UCSD-AML1 (cell line): Measurements from ENCODE around the gene PICALM.
"Not testable (repeated sequence)": the region's sequence is repeated elsewhere in the genome, so short reads cannot be mapped to it uniquely, and the experiment has no call there.

ENCODE experiments used
- DNase-seq: peaks from one replicate; lab custom pipeline; 2025; ENCODE audit not compliant: unreplicated experiment; lab: John Stamatoyannopoulos, UW

PICALM gene

DNA sequence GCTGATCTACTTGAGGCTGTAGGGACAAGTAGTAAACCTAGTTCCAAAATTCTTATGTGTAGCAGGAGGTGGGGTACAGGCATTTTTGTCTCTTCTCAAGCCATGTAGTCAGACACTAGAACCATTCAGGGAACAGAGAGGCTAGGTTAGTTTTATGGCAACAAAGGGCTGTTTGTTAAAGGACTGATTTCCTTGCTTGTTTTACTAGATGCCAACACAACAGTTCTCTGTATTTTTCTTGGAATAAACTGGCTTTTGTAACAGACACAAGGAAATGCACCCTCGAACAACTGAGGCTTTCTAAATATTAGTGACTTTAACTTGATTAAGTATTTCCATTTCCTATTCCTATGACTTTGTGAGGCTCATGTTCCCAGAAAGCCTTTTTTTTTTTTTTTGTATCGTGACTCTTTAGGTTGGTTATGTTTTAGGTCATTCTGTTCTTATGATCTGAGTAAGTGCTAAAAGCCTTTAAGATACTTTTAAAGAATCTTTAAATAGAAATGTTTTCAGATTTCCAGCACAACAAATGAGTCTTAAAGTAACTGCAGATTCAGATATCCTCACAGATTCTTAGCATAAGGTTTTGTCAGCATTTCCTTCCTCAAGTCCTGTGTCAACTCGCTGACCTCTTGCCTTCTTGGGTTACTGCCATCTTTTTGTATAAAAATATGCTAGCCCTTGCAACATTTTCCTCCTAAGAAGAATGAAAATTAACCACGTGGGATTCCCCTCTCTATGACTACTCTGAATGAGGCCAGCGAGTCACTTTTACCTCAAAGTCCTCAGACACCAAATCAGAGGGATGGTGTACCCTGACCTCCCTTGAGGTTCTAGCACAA, 121.2 kb downstream of the PICALM start:
- no peak for DNase-seq

DNA sequence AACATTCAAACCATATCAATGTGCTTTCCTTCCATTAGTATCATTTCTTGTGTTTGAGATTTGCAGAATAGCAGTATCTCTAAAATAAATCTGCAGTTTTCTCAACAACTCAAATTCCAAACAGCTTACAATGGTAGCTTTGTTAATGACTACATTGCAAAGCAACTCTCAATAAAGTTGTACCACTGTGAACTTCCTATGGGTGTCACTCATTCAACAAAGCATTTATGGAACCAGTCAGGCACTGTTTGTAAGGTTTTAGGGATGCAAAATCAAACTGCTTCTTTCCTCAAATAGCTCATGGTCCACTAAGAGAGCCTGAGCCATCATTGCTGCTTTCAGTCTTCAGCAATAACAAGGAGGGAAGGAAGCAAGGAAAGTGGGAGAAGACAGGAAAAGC, 122.7 kb downstream of the PICALM start:
- DNase-seq: no peak

DNA sequence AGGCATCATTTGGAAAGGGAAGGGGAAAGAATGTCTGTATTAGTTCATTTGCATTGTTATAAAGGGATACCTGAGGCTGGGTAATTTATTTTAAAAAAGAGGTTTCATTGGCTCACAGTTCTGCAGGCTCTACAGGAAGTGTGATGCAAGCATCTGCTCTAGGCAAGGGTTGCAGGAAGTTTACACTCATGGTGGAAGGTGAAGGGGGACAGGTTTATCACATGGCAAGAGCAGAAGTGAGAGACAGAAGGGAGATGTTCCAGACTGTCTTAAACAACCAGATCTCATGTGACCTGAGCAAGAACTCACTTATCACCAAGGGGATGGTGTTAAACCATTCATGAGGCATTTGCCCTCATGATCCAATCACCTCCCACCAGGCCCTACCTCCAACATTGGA, 123.1 kb downstream of the PICALM start:
- DNase-seq: no peak

DNA sequence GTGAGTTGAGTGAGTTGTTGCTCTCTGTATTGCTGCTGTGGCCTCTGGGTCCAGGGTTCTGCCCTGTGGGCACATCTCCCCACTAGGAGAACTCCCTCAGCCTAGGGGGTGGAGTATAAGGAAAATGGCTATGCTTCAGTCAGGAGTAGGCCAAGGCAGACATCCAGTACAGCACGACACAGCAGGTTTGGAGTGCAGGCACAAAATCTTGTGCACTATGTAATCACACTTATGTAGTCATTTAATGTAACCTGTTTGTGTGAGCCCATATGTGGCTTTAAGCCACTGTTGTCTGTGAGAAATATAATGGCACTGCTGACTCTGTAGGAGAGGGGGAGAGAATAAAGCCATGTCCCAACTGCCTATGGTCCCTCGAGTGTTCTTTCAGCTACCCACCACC, 123.6 kb downstream of the PICALM start:
- no peak for DNase-seq

DNA sequence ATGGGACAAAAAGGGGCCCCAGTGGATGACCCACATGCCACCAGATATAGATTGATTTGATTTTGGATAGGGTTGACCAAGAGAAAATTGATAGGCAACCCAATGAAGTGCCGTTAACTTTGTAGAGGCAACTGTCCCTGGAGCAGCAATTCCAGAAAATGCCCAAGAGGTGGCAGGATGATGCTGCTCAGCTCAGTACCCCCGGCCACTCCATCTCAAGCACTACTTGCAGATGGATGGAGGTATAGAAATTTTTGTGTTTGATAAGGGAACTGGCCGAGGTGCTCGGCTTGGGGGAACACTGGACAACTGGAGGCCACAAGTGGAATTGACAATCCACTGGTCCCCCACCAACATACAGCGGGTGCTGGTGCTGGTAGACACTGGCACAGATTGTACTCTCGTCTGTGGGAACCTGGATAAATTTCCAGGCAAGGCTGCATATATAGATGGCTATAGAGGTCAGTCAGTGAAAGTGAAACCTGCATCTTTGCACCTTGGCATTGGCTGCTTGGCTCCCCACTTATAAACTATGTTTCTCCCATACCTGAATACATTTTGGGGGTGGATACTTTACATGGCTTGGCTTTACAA, 127.4 kb downstream of the PICALM start:
- DNase-seq: peak; percentile 47

DNA sequence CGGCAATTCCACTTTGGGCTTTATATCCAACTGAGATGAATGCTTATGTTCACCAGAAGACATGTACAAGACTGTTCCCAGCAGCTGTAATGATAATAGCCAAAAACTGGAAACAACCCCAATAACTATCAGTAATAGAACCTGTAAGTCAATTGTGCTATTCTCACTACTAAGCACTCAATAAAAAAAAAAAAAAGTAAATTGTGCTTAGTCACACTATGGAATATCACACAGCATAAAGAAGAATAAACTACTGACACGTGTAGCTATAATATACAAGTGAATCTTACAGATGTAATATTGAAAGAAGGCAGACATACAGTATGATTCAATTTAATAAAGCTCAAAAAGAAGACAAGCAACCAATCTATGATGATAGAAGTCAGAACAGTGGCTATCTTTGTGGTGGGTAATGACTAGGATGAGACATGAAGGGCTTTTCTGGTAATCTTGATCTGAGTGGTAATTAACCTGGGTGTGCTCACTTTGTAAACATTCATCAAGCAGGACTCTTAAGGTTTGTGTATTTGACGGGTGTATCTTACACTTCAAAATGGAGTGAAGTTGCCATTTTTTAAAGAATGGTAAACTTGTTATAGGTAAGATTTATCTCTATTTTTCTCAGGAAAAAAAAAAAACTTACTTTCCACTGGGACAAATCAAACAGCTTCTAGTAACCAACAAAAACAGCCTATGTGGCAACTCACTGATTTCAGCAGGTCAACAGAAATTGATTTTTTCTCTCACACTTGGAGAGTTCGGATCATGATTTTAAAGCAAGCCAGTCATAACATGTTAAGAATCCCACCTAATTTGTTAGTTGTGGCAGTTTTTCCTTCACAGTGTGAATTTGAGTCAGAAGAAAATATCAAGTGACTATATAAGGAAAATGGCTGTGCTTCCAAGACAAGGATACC, 129.5 kb downstream of the PICALM start:
- DNase-seq: no peak

DNA sequence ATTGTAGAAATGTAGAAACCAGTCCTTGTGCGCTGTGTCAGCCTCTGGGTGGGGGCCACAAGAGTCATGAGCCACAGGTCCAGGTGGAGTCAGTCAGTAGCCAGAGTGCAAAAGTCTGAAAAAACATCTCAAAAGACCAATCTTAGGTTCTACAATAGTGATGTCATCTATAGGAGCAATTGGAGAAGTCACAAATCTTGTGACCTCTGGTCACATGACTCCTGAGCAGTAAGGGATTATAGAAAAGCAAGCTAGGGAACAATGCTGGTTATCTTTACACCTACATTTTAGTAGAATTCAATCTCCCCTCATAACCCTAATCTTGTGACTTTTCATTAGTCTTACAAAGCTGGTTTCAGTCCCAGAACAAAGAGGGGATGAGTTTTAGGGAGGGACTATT, 131.0 kb downstream of the PICALM start:
- no peak for DNase-seq

DNA sequence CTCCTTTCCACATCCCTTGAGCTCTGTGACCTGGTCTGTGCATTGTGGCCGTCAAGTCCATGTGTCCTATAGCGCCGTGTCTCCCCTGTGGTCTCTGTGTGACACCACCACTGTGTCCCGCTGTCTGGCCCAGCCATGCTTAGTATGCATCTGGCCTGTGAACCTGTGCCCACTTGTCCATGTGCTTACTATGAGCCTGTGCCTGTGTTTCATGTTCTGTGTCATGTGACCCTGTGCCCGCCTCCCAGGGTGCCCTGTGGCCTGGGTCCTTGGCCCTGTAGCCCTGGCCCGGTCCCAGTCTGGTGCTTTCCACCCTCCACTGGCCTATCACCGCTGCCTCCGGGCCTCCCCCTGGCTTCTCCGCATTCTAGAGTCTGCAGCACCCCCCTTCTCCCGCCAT, 133.1 kb downstream of the PICALM start:
- DNase-seq: no peak

DNA sequence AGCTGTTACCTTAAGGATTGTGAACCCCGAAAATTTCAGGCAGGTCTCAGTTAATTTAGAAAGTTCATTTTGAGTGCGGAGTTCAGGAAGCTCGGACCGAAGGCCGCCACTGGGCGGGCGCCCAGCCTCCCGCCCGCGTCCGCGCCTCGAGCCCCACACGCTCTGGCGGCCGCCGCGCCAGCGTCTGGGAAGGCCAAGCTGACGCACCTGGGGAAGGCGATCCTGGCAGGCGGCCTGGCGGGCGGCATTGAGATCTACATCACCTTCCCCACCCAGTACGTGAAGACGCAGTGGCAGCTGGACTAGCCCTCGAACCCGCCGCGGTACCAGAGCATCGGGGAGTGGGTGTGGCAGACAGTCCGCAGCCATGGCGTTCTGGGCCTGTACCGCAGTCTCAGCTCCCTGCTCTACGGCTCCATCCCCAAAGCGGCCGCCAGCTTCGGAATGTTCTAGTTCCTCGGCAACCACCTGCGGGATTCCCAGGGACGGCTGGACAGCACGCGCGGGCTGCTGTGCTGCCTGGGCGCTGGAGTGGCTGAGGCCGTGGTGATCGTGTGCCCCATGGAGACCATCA, 134.2 kb downstream of the PICALM start:
- no peak for DNase-seq

DNA sequence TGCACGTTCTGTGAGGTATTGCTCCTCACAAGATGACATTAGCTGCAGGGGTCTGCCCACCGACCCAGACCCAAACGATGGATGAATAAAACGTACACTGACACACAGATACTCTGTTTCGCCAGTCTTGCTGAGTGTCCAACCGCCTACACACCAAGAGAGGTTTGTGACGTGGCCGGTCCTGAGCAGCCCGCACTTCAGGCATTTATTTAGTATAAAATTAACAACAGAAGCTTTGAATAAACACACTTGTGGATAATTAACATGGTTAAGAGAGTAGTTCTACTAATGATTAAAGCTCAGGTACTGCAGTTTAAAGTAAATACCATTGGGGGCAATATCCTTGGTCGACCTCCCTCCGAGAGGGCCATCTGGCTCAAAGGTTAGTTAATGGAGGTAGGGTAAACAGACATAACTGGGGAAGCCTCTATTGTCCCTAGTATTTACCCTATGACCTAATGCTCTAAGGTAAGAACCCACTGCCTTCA, 138.0 kb downstream of the PICALM start:
- DNase-seq: no peak

DNA sequence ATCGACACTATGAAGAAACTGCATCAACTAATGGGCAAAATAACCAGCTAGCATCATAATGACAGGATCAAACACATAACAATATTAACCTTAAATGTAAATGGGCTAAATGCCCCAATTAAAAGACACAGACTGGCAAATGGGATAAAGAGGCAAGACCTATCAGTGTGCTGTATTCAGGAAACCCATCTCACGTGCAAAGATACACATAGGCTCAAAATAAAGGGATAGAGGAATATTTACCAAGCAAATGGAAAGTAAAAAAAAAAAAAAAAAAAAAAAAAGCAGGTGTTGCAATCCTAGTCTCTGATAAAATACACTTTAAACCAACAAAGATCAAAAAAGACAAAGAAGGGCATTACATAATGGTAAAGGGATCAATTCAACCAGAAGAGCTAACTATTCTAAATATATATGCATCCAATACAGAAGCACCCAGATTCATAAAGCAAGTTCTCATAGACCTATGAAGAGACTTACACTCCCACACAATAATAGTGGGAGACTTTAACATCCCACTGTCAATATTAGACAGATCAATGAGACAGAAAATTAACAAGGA, 142.2 kb downstream of the PICALM start:
- DNase-seq: not testable (repeated sequence)

DNA sequence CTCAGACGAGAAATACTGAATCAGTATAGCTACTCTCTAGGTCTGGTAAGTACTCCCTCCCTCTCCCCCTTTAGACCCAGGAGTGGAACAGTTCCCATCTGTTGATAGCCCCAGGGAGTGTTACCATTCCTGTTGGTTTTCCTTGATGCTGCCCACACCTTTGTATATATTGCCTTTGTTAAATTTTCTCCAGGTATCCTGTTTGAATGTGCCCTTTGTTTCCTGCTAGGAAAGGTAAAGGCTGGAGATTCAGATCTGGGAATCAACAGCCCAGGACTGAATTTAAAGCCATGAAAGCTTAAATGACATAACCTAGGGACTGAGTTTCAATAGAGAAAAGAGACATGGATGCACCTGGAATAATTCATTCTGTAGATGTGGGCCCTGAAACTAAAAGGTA, 145.4 kb downstream of the PICALM start:
- no peak for DNase-seq

DNA sequence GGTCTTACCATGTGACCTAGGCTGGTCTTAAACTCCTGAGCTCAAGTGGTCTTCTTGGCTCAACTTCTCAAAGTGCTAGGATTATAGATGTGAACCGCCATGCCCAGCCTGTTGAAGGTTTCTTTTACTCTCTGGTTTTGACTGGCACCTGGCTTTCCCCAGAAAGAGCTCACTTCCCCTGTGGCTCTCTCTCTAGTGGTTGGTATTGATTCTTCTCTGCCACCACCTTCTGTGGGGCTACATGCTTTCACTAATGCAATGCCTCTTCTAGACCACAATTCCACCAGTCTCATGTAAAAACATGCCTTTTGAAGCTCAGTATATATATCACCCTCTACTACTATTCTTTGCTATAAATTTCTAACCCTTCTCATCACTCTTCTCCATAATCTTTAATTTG, 146.5 kb downstream of the PICALM start:
- DNase-seq: no peak

DNA sequence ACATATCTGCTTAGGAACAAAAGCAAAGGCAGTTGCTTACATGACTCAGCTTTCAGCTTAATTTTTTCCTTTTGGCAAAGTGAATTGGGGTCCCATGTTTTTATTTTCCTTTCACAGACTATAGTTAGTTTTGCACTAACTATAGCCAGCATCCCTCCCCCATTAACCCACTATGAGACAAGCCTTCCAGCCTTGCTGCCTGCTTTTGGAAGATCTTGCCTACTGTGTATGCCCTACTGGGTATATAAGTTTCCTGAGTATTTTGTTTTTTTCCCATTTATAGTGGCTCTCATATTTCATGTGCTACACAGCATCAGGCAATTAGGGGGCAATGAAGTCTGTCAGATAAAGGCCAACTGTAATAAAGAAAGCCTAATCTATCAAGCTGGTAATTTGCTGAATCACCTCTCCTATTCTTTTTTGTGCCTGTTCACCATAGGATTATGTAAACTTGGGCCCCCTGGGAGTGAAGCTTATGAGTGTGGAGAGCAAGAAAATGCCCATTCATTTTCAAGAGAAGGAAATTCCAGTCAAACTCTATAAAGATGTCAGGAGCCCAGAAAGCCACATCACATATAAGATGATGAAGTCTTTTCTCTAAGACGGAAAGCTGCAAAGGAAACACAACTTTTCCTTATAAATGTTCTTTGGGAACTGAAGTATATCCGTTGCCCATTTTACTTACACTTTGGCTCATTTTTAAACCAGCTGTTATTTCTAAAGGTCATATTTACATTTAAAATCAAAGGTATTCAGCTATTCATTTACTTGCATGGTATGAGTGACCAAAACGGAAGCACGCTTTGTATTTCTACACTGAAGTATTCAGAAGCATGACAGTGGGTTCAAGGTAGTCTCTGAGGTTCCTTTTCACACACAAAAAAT, 149.7 kb downstream of the PICALM start:
- DNase-seq: no peak

DNA sequence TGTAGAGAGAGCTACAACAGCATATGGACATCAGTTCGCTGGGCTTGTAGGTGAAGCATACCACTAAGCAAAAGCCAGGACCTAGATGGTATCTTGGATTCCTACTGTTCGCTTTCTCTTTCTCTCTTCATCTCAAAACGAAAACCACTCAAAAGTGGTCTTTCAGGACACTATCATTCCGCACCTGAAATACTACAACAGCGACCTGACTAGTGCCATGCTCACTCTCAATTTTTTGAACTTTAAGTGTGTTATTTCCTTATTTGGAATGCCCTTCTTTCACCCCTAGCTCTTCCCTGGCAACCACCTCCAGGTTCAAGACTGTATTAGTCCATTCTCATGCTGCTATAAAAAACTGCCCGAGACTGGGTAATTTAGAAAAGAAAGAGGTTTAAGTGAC, 154.5 kb downstream of the PICALM start:
- no peak for DNase-seq

DNA sequence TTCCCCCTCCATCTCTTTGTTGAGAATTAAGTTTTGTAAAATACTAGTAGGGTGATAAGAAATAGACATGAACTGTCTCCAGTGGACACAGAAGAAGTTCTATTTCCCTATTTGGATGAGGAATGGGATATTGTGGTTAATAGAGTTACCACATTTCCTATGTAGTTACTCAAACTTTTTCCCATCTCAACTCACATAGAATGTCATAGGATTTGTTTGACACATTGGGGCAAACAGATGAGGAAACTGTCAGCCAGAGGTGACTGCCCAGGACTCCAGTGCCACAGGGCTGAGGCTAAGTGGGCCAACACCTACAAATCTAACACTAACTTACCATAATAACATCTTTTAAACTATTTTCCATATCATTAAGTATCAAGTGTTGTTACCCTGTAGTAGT, 155.4 kb downstream of the PICALM start:
- peak; percentile 14 for DNase-seq

DNA sequence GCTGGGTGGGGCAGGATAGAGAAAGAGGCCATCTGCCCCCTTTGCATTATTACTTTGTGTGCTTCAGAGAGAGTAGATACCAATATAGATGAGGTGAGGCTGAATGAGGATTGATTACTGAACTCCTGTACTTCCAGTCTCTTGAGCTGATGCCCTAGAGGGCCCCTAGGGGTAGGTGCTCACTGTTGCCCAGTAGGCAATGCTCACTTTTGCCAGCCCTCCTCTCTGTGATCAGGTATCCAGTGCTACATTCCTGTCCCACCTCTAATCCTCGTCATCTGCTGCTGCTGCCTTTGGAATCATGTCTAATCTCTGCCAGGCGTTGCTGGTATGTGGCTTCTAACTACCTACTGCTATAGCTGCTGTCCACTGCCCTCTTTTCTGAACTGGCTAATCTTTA, 156.5 kb downstream of the PICALM start:
- no peak for DNase-seq
